ENCODE measurements around the gene NNT.
"Not testable (repeated sequence)": the region's sequence is repeated elsewhere in the genome, so short reads cannot be mapped to it uniquely, and the experiment has no call there.

DNA sequence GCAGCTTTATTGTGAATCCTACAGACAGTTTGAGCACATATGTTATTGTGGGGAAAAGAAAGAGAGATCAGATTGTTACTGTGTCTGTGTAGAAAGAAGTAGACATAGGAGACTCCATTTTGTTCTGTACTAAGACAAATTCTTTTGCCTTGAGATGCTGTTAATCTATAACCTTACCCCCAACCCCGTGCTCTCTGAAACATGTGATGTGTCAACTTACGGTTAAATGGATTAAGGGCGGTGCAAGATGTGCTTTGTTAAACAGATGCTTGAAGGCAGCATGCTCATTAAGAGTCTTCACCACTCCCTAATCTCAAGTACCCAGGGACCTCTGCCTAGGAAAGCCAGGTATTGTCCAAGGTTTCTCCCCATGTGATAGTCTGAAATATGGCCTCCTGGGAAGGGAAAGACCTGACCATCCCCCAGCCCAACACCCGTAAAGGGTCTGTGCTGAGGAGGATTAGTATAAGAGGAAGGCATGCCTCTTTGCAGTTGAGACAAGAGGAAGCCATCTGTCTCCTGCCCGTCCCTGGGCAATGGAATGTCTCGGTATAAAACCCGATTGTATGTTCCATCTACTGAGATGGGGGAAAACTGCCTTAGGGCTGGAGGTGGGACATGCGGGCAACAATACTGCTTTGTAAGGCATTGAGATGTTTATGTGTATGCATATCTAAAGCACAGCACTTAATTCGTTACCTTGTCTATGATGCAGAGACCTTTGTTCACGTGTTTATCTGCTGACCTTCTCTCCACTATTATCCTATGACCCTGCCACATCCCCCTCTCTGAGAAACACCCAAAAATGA lies 22.4 kb upstream of the NNT start:
- not testable (repeated sequence) for TF ChIP-seq TAF1 (IDR thresholded peaks at IDR 0.05; ENCODE audit: low read depth, low read length); PAX5 (IDR thresholded peaks at IDR 0.05; ENCODE audit: insufficient read depth, low read length, severe bottlenecking)

Measured in GM12891 (cell line).